KOPT-K1 (cell line): ENCODE measurements around the gene ETDC.
"Not testable (repeated sequence)": the region's sequence is repeated elsewhere in the genome, so short reads cannot be mapped to it uniquely, and the experiment has no call there.

Source experiments
- H3K27ac ChIP-seq: fragments of 200-600 bp; sonication (generic); 2 replicates; pipeline ENCODE4 v1.5.1; 2016; ENCODE audit warnings: antibody characterized with exemption, mild to moderate bottlenecking, low read depth, low read length; ENCODE audit not compliant: poor library complexity, severe bottlenecking
- H3K36me3 ChIP-seq: fragments of 200-600 bp; sonication (generic); 2 replicates; pipeline ENCODE4 v1.5.1; 2017; ENCODE audit warnings: antibody characterized with exemption, mild to moderate bottlenecking, low read length, moderate library complexity; ENCODE audit not compliant: insufficient read depth
- H3K9me3 ChIP-seq: fragments of 200-600 bp; sonication (generic); 2 replicates; pipeline ENCODE4 v1.5.1; 2017; ENCODE audit warnings: antibody characterized with exemption, low read length, mild to moderate bottlenecking; ENCODE audit not compliant: insufficient read depth, poor library complexity, severe bottlenecking

The ETDC gene

DNA sequence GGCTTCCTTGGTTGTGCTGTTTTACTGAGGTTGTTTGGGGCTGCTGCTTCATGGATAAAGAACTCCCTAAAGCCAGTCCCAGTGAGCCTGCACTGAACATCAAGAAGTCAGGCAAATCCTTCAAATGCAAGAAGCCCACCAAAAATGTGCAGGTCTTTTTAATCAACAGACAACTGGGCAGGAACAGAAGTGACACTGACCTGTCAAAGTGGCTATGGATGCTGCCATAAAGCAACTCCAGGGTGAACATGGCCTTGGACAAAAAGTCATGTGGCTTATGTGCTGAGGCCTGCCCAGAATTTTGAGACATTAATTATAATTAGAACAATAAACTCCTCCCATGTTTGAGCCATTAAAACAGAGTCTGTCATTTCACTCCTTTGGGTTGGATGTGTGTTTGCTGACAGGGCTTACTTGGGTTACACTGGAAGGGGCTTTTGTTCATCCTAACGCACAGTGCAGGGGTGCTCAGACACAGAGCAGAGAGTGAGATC, at the start of gene ETDC:
ETDC (plus strand) TSS at position 51 of the 494 bp plus-strand sequence; CDS start at position 51, 0 bp downstream.
- Histone ChIP-seq H3K36me3 (no peaks in the 10 kb centered on the region), H3K9me3 (no peaks in the 10 kb centered on the region), H3K27ac (no peak within 1 kb of the TSS)

DNA sequence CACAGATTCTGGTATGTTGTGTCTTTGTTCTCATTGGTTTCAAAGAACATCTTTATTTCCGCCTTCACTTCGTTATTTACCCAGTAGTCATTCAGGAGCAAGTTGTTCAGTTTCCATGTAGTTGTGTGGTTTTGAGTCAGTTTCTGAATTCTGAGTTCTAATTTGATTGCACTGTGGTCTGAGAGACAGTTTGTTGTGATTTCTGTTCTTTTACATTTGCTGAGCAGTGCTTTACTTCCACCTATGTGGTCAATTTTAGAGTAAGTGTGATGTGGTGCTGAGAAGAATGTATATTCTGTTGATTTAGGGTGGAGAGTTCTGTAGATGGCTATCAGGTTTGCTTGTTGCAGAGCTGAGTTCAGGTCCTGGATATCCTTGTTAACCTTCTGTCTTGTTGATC, 48.3 kb upstream of the ETDC start:
- not testable (repeated sequence) for H3K9me3 ChIP-seq, H3K36me3 ChIP-seq, H3K27ac ChIP-seq

DNA sequence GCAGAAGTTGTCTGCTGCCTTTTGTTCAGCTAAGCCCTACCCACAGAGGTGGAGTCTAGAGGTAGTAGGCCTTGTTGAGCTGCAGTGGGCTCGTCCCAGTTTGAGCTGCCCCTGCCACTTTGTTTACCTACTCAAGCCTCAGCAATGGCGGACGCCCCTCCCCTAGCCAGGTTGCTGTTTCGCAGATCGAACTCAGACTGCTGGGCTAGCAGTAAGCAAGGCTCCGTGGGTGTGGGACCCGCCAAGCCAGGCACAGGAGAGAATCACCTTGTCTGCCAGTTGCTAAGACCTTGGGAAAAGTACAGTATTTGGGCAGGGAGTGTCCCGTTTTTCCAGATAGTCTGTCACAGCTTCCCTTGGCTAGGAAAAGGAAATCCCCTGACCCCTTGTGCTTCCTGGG, 45.9 kb upstream of the ETDC start:
- H3K9me3 ChIP-seq, H3K27ac ChIP-seq, H3K36me3 ChIP-seq: not testable (repeated sequence)

DNA sequence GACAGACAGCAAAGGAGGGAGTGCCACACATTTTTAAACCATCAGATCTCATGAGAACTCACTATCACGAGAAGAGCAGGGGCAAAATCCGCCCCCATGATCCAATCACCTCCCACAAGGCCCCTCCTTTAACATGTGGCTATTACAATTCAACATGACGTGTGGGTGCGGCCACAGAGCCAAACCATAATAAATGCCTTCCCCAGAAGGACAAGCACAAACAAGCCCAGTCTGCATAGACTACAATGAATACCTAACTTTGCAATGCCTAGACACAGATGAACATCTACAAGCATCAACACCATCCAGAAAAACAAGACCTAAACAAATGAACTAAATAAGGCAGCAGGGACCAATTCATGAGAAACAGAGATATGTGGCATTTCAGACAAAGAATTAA, 45.1 kb upstream of the ETDC start:
- no peaks in the 10 kb centered on the region for H3K9me3 ChIP-seq
- no peak overlapping the region for H3K27ac ChIP-seq
- no peaks in the 10 kb centered on the region for H3K36me3 ChIP-seq

GRCh38 chrX:135273162-135273561, 36.1 kb upstream of the ETDC start:
- H3K27ac ChIP-seq, result no peak overlapping the region
- H3K36me3 ChIP-seq, result no peaks in the 10 kb centered on the region
- no peaks in the 10 kb centered on the region for H3K9me3 ChIP-seq

GRCh38 chrX:135275973-135276372, 33.3 kb upstream of the ETDC start:
- no peaks in the 10 kb centered on the region for H3K9me3 ChIP-seq
- H3K27ac ChIP-seq, result no peak overlapping the region
- no peaks in the 10 kb centered on the region for H3K36me3 ChIP-seq

GRCh38 chrX:135287266-135287823, 21.9 kb upstream of the ETDC start:
- Histone ChIP-seq H3K36me3 (peaks cover 9% of the 10 kb centered on the region; the same call in 1 of the 2 replicates), H3K9me3 (peaks cover 44% of the 10 kb centered on the region), H3K27ac (no peak overlapping the region)

- no peaks in the 10 kb centered on the region; the same call in 1 of the 2 replicates for H3K36me3 ChIP-seq
- no peaks in the 10 kb centered on the region for H3K9me3 ChIP-seq
- peak overlapping the region; percentile 48 for H3K27ac ChIP-seq
These were observed 13.9 kb upstream of the ETDC start for GRCh38 chrX:135295238-135295943.

DNA sequence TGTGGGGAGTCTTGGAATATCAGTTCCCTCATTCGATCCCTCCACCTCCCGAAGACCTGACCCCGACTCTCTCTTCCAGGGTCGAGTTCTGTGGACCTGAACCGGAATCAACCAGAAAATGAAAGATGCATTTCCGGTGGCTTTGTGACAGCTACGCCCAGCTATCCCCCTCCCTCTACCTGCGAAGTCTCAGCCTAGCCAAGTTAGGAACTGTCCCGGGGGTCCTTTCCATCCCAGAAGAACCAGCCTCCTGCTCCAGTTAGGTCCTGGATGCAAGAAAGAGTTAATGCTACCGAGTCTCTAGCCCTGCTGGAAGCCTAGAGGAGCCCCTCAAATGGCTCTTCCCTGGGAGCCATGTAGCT, 13.4 kb upstream of the ETDC start:
- H3K36me3 ChIP-seq, result no peaks in the 10 kb centered on the region; the same call in 1 of the 2 replicates
- H3K9me3 ChIP-seq, result no peaks in the 10 kb centered on the region
- H3K27ac ChIP-seq, result peak overlapping the region; percentile 48

DNA sequence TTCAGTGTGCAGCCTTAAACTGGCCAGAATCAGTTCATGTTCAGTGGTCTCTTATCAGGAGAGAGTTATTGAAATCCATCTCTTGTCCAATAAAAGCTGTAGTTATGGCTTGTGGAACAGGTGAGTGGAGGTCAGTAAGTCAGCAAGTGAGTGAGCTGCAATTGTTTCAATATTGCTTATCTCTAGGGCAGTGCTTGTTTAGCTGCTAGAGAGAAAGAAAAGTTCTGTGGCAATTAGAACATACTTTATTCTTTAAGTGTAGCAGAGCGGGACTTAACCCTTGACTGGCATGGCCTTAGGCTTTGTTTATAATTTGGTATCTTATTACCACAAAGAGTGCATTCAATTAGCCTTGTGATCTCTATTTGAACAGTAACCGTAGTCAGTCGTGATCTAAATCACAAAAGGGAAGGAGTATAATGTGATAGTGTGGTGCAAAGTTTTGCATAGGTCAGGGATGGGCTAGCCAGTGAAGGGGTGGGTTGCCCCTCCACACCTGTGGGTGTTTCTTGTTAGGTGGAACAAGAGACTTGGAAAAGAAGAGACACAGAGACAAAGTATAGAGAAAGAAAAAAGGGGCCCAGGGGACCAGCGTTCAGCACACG, 6.9 kb upstream of the ETDC start:
- H3K36me3 ChIP-seq, result no peaks in the 10 kb centered on the region
- no peak overlapping the region for H3K27ac ChIP-seq

GRCh38 chrX:135304741-135305140, 4.5 kb upstream of the ETDC start:
- Histone ChIP-seq H3K36me3 (no peaks in the 10 kb centered on the region), H3K27ac (no peak overlapping the region), H3K9me3 (no peaks in the 10 kb centered on the region)

More for the DNA sequence above, 6.9 kb upstream of the ETDC start:
- H3K9me3 ChIP-seq, result no peaks in the 10 kb centered on the region

GRCh38 chrX:135307171-135307570, 2.1 kb upstream of the ETDC start:
- Histone ChIP-seq H3K36me3 (no peaks in the 10 kb centered on the region), H3K27ac (no peak overlapping the region), H3K9me3 (no peaks in the 10 kb centered on the region)

GRCh38 chrX:135308345-135308855, 880 bp upstream of the ETDC start:
- Histone ChIP-seq H3K27ac (no peak overlapping the region), H3K9me3 (no peaks in the 10 kb centered on the region), H3K36me3 (no peaks in the 10 kb centered on the region)

DNA sequence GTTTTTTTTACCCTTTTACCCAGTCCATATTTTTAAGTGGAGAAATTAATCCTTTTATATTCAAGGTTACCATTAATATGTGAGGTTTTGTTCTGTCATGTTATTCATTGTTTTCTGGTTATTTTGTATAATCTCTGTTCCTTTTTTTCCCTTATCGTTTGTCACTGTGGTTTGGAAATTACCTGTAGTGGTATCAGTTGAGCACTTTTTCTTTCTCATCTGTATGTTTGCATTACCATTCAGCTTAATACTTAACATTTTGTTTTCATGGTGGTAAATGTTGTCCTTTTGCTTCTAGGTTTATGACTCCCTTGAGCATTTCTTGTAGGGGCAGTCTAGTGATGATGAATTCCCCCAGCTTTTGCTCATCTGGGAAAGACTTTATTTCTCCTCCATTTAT, 6.6 kb downstream of the ETDC start:
- Histone ChIP-seq H3K27ac (no peak overlapping the region), H3K36me3 (no peaks in the 10 kb centered on the region), H3K9me3 (peaks cover 15% of the 10 kb centered on the region)

GRCh38 chrX:135324463-135324862, 15.2 kb downstream of the ETDC start:
- Histone ChIP-seq H3K36me3 (peaks cover 5% of the 10 kb centered on the region; the same call in 1 of the 2 replicates), H3K9me3 (peaks cover 31% of the 10 kb centered on the region), H3K27ac (no peak overlapping the region)
